Activated naive CD8-positive, alpha-beta T cell treated with anti-CD3 and anti-CD28 coated beads for 36 hours (primary cell): Measurements from ENCODE around the gene AGPS. TPM values are rescaled to one million over a fixed set of nuclear protein-coding genes. Genes with fewer than 3 reads are reported as not detected.

Experiments used
- DNase-seq: peaks from one replicate; pipeline ENCODE4 v3.0.0; 2021
- H3K27ac Mint-ChIP-seq: one replicate; pipeline ENCODE4 v1.8.0; 2022; ENCODE audit warnings: mild to moderate bottlenecking, moderate library complexity, mixed read lengths
- H3K27me3 Mint-ChIP-seq: one replicate; pipeline ENCODE4 v1.8.0; 2022; ENCODE audit warnings: mild to moderate bottlenecking, mixed read lengths
- H3K36me3 Mint-ChIP-seq: one replicate; pipeline ENCODE4 v1.8.0; 2021; ENCODE audit warnings: mild to moderate bottlenecking, mixed read lengths
- H3K4me1 Mint-ChIP-seq: one replicate; pipeline ENCODE4 v1.8.0; 2021; ENCODE audit warnings: mixed read lengths
- H3K4me3 Mint-ChIP-seq: one replicate; pipeline ENCODE4 v1.8.0; 2022; ENCODE audit warnings: mild to moderate bottlenecking, moderate library complexity, mixed read lengths
- H3K9me3 Mint-ChIP-seq: one replicate; pipeline ENCODE4 v1.8.0; 2022; ENCODE audit warnings: mixed read lengths
- total RNA-seq, 2 experiments: library from RNA; stranded (reverse); gene quantifications; one replicate each; pipeline ENCODE4 v1.2.3, GENCODE V29; 2021

The AGPS gene
- total RNA-seq, 2 experiments from 2014 or later: 73.8 to 75.5 TPM

DNA sequence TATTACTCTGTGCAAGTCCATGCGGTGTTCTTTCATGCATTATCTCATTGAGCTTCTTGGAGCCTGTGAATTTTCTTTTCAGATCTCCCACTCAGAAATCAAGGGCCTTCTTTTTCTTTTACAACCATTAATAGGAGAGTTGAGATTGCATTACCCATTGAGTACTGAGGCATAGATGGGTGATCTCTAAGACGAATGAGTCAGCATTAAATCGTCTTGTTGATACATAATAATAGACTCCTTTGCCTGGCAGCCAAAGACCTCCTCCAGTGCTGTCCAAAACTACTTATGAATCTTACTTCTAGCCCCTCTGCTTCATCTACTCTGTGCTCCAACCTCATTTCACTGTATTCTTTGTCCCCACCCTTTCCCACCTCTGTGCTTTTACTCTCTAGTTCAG lies 180.5 kb downstream of the AGPS start:
- H3K9me3 Mint-ChIP-seq: no peaks in the 10 kb centered on the region
- no peaks in the 10 kb centered on the region for H3K36me3 Mint-ChIP-seq
- H3K27ac Mint-ChIP-seq: no peak overlapping the region
- DNase-seq: no peak
- H3K27me3 Mint-ChIP-seq: peaks cover 7% of the 10 kb centered on the region
- no peaks in the 10 kb centered on the region for H3K4me1 Mint-ChIP-seq
- H3K4me3 Mint-ChIP-seq: no peak overlapping the region

DNA sequence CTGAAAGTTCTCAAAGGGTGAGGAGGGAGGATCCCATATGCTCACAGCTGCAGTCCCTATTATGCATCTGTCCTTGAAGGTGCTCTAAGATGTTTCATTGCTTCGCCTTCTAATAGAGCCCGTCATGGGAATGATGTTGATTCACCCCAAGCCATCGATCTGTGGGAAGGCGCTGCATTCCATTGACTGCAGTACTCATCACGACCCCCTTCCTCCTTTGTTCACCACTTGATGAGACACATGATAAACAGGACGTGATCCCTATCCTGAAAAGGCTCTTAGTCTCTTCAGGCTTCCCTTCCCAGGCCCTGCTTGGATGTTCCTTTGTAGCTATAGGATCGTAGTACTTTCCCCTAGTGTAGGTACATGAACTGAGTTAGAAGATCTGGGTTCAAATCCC lies 181.8 kb downstream of the AGPS start:
- no peak overlapping the region for H3K27ac Mint-ChIP-seq
- no peak overlapping the region for H3K4me3 Mint-ChIP-seq
- H3K27me3 Mint-ChIP-seq: peaks cover 7% of the 10 kb centered on the region
- H3K4me1 Mint-ChIP-seq: no peaks in the 10 kb centered on the region
- no peaks in the 10 kb centered on the region for H3K36me3 Mint-ChIP-seq
- DNase-seq: no peak
- H3K9me3 Mint-ChIP-seq: no peaks in the 10 kb centered on the region

DNA sequence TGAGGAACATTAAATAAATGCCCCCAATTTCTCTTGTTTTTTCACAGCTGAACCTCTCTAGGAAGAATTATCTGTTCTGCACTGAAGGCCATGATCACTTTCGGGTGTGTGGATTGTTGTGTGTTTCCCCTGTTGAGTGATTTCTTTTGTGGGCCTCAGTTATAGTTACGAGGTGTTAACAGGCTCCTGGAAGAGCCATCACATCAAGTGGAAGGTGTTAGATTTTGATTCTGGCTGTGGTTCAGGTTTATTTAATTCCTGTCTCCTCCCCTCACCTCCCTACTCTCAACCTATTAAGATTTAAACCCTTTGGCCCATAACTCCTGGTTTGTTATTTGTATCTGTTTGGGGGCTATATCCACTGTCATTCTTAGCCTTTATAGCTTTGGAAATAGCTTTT lies 182.8 kb downstream of the AGPS start:
- Mint-ChIP-seq H3K36me3 (no peaks in the 10 kb centered on the region), H3K27me3 (peaks cover 7% of the 10 kb centered on the region), H3K27ac (no peak overlapping the region), H3K4me3 (no peak overlapping the region), H3K4me1 (no peaks in the 10 kb centered on the region), H3K9me3 (no peaks in the 10 kb centered on the region)
- DNase-seq: no peak

DNA sequence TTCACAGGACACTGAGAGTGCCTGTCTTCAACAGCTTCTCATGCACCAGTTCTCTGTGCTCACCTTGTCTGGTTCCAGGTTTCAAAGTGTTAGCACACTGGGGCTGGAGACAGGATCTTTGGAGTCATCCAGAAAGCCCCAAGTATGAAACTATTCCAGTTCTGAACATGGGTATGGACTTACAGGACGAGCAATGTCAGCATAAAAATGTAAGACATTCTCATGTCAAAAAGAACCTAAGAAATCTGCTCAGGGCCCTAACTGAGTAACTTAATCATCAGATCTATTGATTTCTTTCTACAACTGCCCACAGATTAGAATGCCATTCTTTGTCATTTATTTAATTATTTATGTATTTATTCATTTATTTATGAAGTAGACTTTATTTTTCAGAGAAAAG lies 184.5 kb downstream of the AGPS start:
- no peaks in the 10 kb centered on the region for H3K9me3 Mint-ChIP-seq
- no peaks in the 10 kb centered on the region for H3K36me3 Mint-ChIP-seq
- no peak overlapping the region for H3K27ac Mint-ChIP-seq
- no peak overlapping the region for H3K4me3 Mint-ChIP-seq
- no peaks in the 10 kb centered on the region for H3K4me1 Mint-ChIP-seq
- H3K27me3 Mint-ChIP-seq: peaks cover 7% of the 10 kb centered on the region
- DNase-seq: no peak

DNA sequence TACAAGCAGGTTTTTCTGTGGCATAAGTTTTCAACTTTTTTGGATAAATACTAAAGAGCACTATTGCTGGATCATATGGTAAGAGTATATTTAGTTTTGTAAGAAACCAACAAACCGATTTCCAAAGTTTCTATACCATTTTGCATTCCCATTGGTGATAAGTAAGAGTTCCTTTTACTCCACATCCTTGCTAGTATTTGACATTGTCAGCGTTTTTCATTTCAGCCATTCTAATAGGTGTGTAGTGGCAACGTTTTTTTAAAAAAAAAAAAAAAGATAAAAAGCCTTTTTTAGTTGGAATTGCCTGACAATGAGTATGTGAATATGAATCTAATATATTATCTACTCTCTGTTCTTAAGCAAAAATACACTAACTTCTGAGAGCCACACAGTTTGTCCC lies 185.9 kb downstream of the AGPS start:
- H3K4me1 Mint-ChIP-seq: no peaks in the 10 kb centered on the region
- no peak overlapping the region for H3K4me3 Mint-ChIP-seq
- peaks cover 7% of the 10 kb centered on the region for H3K27me3 Mint-ChIP-seq
- H3K27ac Mint-ChIP-seq: no peak overlapping the region
- H3K9me3 Mint-ChIP-seq: no peaks in the 10 kb centered on the region
- H3K36me3 Mint-ChIP-seq: no peaks in the 10 kb centered on the region
- DNase-seq: no peak

DNA sequence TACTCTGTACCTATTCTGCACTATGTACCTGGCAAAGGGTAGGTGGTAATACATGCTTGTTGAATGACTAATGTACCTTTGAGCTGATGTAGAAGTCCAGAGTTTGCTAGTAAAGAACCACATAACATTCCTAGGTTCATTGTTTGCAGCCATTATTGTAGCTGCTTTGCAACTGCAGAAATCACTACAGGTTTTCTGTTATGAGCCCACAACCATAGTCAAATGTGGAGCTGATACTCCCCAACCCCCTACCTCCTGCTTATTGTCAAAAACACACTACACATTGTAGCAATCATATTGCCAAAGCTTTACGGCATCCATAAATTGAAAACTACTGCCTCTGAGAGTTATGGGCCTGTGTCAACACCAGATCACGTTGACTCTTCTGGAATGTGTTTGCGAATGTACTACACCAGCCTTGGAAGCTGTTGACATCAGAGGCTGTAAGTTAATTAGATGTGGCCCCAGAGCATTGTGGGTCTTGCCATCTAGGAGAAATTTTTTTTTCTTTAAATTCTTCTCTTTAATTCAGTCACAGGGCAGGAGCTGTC lies 187.0 kb downstream of the AGPS start:
- peaks cover under 1% of the 10 kb centered on the region for H3K27me3 Mint-ChIP-seq
- no peaks in the 10 kb centered on the region for H3K36me3 Mint-ChIP-seq
- H3K27ac Mint-ChIP-seq: no peak overlapping the region
- DNase-seq: no peak
- no peaks in the 10 kb centered on the region for H3K9me3 Mint-ChIP-seq
- H3K4me1 Mint-ChIP-seq: no peaks in the 10 kb centered on the region
- no peak overlapping the region for H3K4me3 Mint-ChIP-seq

DNA sequence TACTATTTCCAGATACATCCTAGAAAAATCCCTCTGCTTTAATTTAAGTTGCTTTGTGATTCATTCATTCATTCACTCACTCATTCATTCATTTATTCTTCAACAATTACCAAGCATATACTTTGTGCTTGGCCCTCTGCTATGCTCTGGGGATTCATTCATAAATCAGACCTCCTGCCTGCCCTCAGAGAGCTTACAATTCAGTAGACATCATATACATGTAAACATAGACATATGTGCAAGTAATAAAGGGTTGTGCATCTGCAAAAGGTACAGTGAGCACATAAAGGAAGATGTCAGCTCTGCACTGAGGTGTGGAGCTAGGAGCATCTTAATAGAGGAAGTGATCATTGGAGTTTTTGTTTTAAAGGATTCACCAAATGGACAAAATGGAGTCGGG lies 189.4 kb downstream of the AGPS start:
- no peaks in the 10 kb centered on the region for H3K9me3 Mint-ChIP-seq
- H3K27me3 Mint-ChIP-seq: no peaks in the 10 kb centered on the region
- H3K36me3 Mint-ChIP-seq: no peaks in the 10 kb centered on the region
- no peak overlapping the region for H3K27ac Mint-ChIP-seq
- no peaks in the 10 kb centered on the region for H3K4me1 Mint-ChIP-seq
- H3K4me3 Mint-ChIP-seq: no peak overlapping the region
- DNase-seq: no peak

DNA sequence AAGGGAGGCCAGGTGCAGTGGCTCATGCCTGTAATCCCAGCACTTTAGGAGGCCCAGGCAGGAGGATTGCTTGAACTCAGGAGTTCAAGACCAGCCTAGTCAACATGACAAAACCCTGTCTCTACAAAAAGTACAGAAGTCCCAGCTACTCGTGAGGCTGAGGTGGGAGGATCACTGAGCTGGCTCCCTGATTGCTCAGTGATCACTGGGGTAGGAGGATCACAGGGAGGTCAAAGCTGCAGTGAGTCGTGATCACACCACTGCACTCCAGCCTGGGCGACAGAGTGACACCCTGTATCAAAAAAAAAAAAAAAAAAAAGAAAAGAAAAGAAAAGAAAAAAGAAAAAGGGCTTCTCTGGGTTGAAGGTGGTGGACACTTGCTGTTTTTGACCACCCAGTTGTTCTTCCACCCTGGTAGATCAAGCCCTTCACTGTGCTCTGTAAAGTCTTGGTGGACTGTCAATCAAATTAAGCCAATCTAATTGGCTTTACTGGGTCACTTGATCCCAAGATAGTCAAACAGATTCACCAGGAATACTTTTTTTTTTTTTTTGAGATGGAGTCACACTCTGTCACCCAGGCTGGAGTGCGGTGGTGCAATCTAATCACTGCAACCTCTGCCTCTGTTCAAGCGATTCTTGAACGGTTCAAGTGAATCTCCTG lies 191.6 kb downstream of the AGPS start:
- no peak for DNase-seq
- Mint-ChIP-seq H3K4me1 (no peaks in the 10 kb centered on the region), H3K4me3 (no peak overlapping the region), H3K27ac (no peak overlapping the region), H3K9me3 (no peaks in the 10 kb centered on the region), H3K27me3 (peaks cover under 1% of the 10 kb centered on the region), H3K36me3 (no peaks in the 10 kb centered on the region)

DNA sequence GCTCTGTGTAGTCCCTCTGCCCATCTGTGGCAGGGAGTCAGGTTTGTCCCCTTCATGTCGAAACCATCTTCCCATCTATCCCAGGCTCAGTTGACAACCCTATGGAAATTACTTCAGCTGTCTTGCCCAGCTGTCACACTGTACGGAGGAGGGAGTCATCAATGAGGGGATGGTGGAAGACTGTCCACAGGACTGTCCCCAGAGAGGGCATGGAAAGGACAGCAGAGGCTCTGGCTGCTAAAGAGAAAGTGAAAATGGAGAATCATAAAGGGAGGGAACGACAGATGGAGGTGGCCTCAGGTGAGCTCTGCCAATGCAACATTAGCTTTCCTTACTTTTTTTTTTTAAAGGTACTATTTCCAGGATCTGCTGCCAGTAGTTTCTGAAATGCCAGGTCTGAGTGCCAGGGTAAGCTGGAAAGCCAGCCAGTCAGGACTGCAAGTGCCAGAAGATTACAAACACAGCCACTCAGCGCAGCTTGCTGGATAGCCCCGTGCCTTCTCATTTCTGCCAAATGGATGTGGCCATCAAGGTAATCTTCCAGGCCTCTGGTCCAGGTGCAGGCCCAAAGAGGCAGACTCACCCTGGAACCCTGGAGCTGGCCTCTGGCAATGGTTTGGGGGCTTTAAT lies 192.8 kb downstream of the AGPS start:
- Mint-ChIP-seq H3K4me1 (no peaks in the 10 kb centered on the region), H3K36me3 (no peaks in the 10 kb centered on the region), H3K27ac (no peak overlapping the region), H3K9me3 (no peaks in the 10 kb centered on the region), H3K4me3 (no peak overlapping the region), H3K27me3 (peaks cover 3% of the 10 kb centered on the region)
- DNase-seq: no peak

DNA sequence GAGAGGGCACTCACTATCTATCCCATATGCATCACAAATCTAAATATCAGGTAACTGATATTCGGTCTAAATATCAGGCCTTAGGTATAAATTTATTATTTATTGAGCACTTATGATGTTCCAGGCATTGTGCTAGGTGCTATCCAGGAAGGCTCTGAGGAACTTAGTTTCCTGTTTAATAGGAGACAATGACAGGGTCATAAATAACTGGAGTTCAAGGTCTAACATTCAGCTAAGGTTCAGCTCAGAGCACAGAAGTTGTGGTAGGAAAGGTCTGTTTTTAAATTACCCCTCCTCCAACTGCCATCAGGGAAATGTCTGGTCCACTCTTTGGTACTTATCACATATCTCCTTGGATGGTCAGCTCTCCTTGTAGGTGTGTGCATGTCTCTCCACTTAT lies 193.6 kb downstream of the AGPS start:
- peaks cover 3% of the 10 kb centered on the region for H3K27me3 Mint-ChIP-seq

DNA sequence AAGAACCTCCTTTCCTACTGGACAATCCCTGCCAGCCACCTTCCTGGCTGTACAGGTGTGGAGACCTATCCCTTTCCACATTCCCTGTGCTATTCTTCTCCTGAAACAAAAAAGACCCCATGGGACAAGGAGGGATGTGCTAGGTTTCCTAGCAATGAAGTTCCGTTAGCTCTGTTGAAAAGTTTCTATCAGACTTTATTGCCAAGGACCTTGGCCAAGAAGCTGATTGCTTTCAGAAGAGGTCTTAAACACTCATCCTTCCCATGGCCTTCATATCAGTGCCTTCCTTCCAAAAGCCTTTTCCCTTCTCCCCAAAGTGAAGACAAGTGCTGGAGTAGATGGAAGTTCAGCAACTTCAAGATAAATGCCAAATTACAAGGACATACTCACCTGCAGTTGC lies 194.8 kb downstream of the AGPS start:
- no peak for DNase-seq
- H3K4me1 Mint-ChIP-seq: no peaks in the 10 kb centered on the region
- H3K27me3 Mint-ChIP-seq: peaks cover 3% of the 10 kb centered on the region
- no peak overlapping the region for H3K27ac Mint-ChIP-seq
- H3K9me3 Mint-ChIP-seq: no peaks in the 10 kb centered on the region
- no peaks in the 10 kb centered on the region for H3K36me3 Mint-ChIP-seq
- H3K4me3 Mint-ChIP-seq: no peak overlapping the region

More for the DNA sequence above, 193.6 kb downstream of the AGPS start:
- no peak overlapping the region for H3K4me3 Mint-ChIP-seq
- H3K9me3 Mint-ChIP-seq: no peaks in the 10 kb centered on the region
- no peaks in the 10 kb centered on the region for H3K36me3 Mint-ChIP-seq
- no peak overlapping the region for H3K27ac Mint-ChIP-seq
- no peaks in the 10 kb centered on the region for H3K4me1 Mint-ChIP-seq
- DNase-seq: no peak

DNA sequence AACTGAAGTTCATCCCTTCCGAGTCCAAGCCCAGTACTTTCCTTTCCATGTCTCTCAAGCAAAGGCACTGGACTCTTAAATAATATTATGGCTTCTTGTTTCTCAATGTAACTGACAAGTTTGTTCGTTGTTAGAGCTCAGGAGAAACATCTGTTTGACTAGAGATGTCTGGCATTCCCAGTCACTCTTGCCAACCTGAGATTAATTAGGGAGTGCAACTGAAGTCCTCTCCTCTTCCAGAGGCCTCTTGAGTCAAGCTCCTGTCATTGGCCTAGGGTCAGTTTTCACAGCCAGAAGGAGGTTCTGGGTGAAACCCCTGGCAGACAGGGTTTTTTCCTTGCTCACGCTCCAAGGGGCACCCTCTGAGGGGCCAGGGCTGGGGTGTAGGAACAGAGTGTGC lies 196.1 kb downstream of the AGPS start:
- Mint-ChIP-seq H3K4me3 (no peak overlapping the region), H3K36me3 (no peaks in the 10 kb centered on the region), H3K4me1 (no peaks in the 10 kb centered on the region), H3K27me3 (peaks cover 3% of the 10 kb centered on the region), H3K27ac (no peak overlapping the region), H3K9me3 (no peaks in the 10 kb centered on the region)
- DNase-seq: no peak

DNA sequence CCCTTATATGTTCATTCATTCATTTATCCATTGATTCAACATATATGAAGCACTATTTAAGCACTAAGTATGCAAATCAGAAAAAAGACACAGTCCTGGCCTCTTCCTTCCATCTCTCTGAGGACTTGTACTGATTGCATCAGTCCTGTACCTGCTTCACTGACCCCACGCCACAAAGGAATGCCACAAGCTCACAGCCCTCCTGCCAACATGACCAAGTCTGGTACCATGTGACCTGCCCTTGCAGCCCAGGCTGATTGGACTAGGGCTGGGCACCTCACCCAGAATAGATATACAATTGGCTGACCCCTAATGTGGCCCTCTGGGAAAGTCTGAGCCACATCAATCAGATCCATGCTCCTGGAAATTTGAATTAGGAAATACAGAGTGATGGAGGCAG lies 196.6 kb downstream of the AGPS start:
- Mint-ChIP-seq H3K27me3 (peaks cover 3% of the 10 kb centered on the region), H3K9me3 (no peaks in the 10 kb centered on the region), H3K36me3 (no peaks in the 10 kb centered on the region), H3K27ac (no peak overlapping the region), H3K4me1 (no peaks in the 10 kb centered on the region), H3K4me3 (no peak overlapping the region)
- DNase-seq: no peak

DNA sequence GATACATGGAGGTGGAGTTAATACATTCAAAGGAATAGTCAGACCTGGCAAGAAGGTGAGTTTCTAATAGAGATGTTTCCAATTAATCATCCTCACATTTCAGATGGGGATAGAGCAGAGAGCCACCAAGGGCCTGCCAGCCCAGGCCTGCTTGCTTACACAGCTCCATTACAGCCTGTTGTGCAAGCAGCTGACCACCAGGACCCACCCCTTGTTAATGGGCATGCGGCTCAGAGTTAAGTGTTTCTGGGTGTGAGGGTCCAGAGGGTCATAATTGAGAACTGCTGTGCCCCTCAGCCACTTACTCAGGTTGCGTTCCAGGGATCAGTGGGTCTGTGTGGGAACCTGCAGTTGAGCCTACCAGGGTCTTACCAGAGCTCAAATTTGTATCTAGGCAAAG lies 199.8 kb downstream of the AGPS start:
- DNase-seq: no peak
- no peaks in the 10 kb centered on the region for H3K4me1 Mint-ChIP-seq
- no peak overlapping the region for H3K27ac Mint-ChIP-seq
- H3K27me3 Mint-ChIP-seq: peaks cover 3% of the 10 kb centered on the region
- H3K4me3 Mint-ChIP-seq: no peak overlapping the region
- H3K36me3 Mint-ChIP-seq: no peaks in the 10 kb centered on the region
- H3K9me3 Mint-ChIP-seq: no peaks in the 10 kb centered on the region

DNA sequence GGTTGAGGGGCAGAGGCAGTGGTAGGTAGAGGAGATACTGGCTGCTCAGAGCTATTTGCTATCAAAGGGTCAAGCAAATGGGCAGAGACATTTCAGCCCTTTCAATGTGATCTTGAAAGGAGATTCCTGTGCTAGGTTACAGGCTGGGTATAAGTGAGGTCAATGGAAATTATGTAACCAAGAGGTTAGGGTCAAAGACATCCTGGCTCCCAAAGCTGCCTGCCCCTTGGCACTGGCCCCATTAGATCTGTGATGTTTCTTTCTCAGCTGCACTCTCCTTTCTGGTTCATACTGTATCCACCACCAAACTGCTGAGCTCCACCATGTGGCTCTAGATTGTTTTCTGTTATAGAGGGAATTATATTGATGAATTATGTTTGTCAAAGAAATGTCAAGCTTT lies 200.4 kb downstream of the AGPS start:
- Mint-ChIP-seq H3K4me3 (no peak overlapping the region), H3K36me3 (no peaks in the 10 kb centered on the region), H3K27ac (no peak overlapping the region), H3K4me1 (no peaks in the 10 kb centered on the region), H3K27me3 (peaks cover 3% of the 10 kb centered on the region), H3K9me3 (no peaks in the 10 kb centered on the region)
- DNase-seq: no peak

DNA sequence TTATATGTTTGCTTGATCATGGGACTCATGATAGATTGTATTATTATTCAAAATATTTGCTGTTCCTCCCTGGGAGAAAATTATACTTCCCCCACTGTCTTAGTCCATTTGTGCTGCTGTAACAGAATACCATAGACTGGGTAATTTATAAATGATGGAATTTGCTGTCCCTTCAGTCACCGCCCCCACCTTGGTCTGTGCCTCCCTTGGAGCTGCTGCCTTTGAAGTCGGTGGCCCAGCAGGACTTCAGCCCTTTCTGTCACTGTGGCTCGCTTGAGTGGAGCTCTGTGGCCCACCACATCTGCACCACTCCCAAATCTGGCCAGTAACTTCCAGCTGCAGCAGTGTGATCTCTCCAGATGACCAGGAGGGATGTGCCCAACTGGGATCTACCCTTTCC lies 200.8 kb downstream of the AGPS start:
- no peak overlapping the region for H3K4me3 Mint-ChIP-seq
- no peaks in the 10 kb centered on the region for H3K4me1 Mint-ChIP-seq
- H3K36me3 Mint-ChIP-seq: no peaks in the 10 kb centered on the region
- no peaks in the 10 kb centered on the region for H3K9me3 Mint-ChIP-seq
- DNase-seq: no peak
- no peak overlapping the region for H3K27ac Mint-ChIP-seq
- peaks cover 3% of the 10 kb centered on the region for H3K27me3 Mint-ChIP-seq
